ENCODE data around the gene NOXA1. TPM values are rescaled to one million over a fixed set of nuclear protein-coding genes. Genes with fewer than 3 reads are reported as not detected.

The NOXA1 gene
- total and polyA plus RNA-seq, 9 of the 15 experiments (the other 6 are each of a cell fraction or from before 2014, with no cell fraction given) = 0.07 to 1.2 (median 0.20) TPM; not detected in 4

DNA sequence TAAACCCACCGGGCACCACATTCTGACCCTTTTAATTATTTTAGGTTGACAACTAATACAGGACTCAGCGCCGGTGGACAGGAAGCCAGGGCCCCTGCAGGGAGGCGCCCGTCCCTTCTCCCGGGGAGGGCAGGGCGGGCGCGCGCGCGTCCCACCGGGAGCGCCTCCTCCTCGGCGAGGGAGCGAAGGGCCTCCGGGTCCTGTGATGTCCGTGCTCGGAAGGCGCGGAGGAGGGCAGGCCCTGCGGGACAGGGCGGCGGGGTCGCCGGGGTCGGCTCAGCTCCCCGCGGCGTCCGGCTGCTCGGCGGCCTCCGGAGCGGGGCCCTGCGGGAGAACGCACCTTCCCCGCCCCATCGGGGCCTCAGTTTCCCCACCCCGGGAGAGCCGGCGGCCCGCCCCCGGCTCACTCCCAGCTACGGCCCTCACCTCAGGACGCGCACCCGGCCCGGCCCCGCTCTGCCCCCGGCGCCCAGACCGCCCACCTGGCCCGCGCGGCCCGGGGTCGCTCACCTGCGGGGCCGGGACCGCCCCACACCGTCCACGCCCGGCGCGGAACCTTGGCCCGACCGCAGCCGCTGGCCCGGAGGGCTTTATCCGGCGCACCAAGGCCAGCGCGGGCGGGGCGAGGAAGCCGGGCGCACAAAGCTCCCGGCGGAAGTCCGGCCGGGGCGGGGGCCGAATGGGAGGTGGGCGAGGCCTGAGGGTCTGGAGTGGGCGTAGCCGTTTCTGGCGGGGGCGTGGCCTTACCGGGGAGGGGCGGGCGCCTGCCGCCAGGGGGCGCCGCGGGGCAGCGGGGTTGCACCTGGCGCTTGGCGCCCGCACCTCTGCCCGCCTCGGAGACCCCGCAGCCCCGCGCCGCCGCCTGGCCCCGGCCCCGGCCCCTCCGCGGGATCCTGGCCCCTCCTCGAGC, at the start of gene NOXA1, which contains the start of gene EXD3 (continued):
- TF ChIP-seq TCF3 (CRISPR knock-in tag; IDR thresholded peaks at IDR 0.05) (no peak), ZNF551 (CRISPR knock-in tag; IDR thresholded peaks at IDR 0.05) (no peak), RFX5 (IDR thresholded peaks at IDR 0.05; ENCODE audit: low read depth, low read length) (no peak), NFIX (CRISPR knock-in tag; IDR thresholded peaks at IDR 0.05; ENCODE audit: low read depth) (no peak), ZNF778 (CRISPR knock-in tag; IDR thresholded peaks at IDR 0.05) (no peak), TAF1 (IDR thresholded peaks at IDR 0.05; ENCODE audit: control insufficient read depth, extremely low read depth, insufficient read depth, low read length, severe bottlenecking) (peak; percentile 83), NFIC (IDR thresholded peaks at IDR 0.05) (peak; percentile 30; the same call in 1 of the 2 replicates), ASH1L (IDR thresholded peaks at IDR 0.05; ENCODE audit: borderline replicate concordance, low read depth, partially characterized antibody) (no peak), MTA2 (IDR thresholded peaks at IDR 0.05; ENCODE audit: low read depth) (no peak), HEY1 (CRISPR knock-in tag; IDR thresholded peaks at IDR 0.05; ENCODE audit: borderline replicate concordance) (no peak), PHTF2 (CRISPR knock-in tag; IDR thresholded peaks at IDR 0.05) (no peak), NCOA6 (IDR thresholded peaks at IDR 0.05) (no peak), BRD4 (IDR thresholded peaks at IDR 0.05) (no peak), ZNF583 (CRISPR knock-in tag; IDR thresholded peaks at IDR 0.05) (0 out of 2 replicates have a peak, but pooled peaks have one; percentile 45), ZC3H4 (CRISPR knock-in tag; IDR thresholded peaks at IDR 0.05; ENCODE audit: borderline replicate concordance) (no peak), PHB (CRISPR knock-in tag; IDR thresholded peaks at IDR 0.05) (no peak), MCM7 (IDR thresholded peaks at IDR 0.05) (no peak), ZNF347 (CRISPR knock-in tag; IDR thresholded peaks at IDR 0.05; ENCODE audit: low read depth) (no peak), KAT2B (IDR thresholded peaks at IDR 0.05; ENCODE audit: low read depth, low read length) (no peak)
- TF ChIP-seq, protein P1, sequence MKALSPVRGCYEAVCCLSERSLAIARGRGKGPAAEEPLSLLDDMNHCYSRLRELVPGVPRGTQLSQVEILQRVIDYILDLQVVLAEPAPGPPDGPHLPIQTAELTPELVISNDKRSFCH (CRISPR knock-in tag; IDR thresholded peaks at IDR 0.05) = no peak
- TF ChIP-seq, protein P1 (tag; IDR thresholded peaks at IDR 0.05) = peak; percentile 86
- TF ChIP-seq, protein P2, sequence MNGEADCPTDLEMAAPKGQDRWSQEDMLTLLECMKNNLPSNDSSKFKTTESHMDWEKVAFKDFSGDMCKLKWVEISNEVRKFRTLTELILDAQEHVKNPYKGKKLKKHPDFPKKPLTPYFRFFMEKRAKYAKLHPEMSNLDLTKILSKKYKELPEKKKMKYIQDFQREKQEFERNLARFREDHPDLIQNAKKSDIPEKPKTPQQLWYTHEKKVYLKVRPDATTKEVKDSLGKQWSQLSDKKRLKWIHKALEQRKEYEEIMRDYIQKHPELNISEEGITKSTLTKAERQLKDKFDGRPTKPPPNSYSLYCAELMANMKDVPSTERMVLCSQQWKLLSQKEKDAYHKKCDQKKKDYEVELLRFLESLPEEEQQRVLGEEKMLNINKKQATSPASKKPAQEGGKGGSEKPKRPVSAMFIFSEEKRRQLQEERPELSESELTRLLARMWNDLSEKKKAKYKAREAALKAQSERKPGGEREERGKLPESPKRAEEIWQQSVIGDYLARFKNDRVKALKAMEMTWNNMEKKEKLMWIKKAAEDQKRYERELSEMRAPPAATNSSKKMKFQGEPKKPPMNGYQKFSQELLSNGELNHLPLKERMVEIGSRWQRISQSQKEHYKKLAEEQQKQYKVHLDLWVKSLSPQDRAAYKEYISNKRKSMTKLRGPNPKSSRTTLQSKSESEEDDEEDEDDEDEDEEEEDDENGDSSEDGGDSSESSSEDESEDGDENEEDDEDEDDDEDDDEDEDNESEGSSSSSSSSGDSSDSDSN (IDR thresholded peaks at IDR 0.05; ENCODE audit: borderline replicate concordance in 1 of 2, low read depth in 2 of 2, low read length in 2 of 2) = peak; percentile 82 to 95
- TF ChIP-seq, protein P3, sequence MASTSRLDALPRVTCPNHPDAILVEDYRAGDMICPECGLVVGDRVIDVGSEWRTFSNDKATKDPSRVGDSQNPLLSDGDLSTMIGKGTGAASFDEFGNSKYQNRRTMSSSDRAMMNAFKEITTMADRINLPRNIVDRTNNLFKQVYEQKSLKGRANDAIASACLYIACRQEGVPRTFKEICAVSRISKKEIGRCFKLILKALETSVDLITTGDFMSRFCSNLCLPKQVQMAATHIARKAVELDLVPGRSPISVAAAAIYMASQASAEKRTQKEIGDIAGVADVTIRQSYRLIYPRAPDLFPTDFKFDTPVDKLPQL (IDR thresholded peaks at IDR 0.05; ENCODE audit: extremely low read depth, insufficient read length) = no peak
- TF ChIP-seq, protein P4, sequence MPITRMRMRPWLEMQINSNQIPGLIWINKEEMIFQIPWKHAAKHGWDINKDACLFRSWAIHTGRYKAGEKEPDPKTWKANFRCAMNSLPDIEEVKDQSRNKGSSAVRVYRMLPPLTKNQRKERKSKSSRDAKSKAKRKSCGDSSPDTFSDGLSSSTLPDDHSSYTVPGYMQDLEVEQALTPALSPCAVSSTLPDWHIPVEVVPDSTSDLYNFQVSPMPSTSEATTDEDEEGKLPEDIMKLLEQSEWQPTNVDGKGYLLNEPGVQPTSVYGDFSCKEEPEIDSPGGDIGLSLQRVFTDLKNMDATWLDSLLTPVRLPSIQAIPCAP (CRISPR knock-in tag; IDR thresholded peaks at IDR 0.05; ENCODE audit: borderline replicate concordance) = no peak
